GM12878 (cell line): Measurements from ENCODE around the gene KCNMB2. TPM values are rescaled to one million over a fixed set of nuclear protein-coding genes. Genes with fewer than 3 reads are reported as not detected.
A peak's percentile ranks its signal among the peaks of the same experiment; 100 is the strongest.

Source experiments
- ATAC-seq: fragments of 200-7000 bp; cut with Tn5 transposase; 3 replicates; pipeline ENCODE4 v1.9.1; 2020; ENCODE audit warnings: mild to moderate bottlenecking, moderate library complexity
- BruUV-seq: library from RNA; stranded (reverse); fragments of 400-500 nt; replicated peaks from 2 replicates; lab custom pipeline; 2021; lab: Mats Ljungman, UMichigan
- CTCF ChIA-PET: fragments of 300-600 bp; sonication (Branson Sonifier 250); formaldehyde crosslinking; extraction: SDS; loops from one replicate; lab custom pipeline; 2021; ENCODE audit warnings: inconsistent platforms; lab: Yijun Ruan, JAX
- POLR2A ChIA-PET: fragments of 350-600 bp; formaldehyde crosslinking; extraction: SDS; loops from one replicate; lab custom pipeline; 2021; ENCODE audit warnings: inconsistent platforms; lab: Charles Lee
- RAD21 ChIA-PET: fragments of 300-600 bp; sonication (Branson Sonifier 250); formaldehyde crosslinking; loops from one replicate; lab custom pipeline; 2023; ENCODE audit warnings: antibody characterized with exemption; ENCODE audit not compliant: unreplicated experiment; lab: Charles Lee
- SMC1A ChIA-PET: fragments of 300-600 bp; sonication (Branson Sonifier 250); formaldehyde crosslinking; loops from one replicate; lab custom pipeline; 2023; ENCODE audit not compliant: unreplicated experiment, uncharacterized antibody; lab: Charles Lee
- DNase-seq: peaks from one replicate; pipeline ENCODE4 v3.0.0-alpha.2; 2011; ENCODE audit warnings: low read depth, low spot score
- FAIRE-seq: peaks from 3 replicates; lab custom pipeline; 2011; peaks lifted over from hg19 to GRCh38; lab: Jason Lieb, UNC
- H2AFZ ChIP-seq: 2 replicates; pipeline ENCODE4 v1.6.0; 2011; ENCODE audit warnings: low read depth, low read length, control low read depth; ENCODE audit not compliant: control insufficient read depth
- H3K27ac ChIP-seq: 2 replicates; pipeline ENCODE4 v1.5.1; 2011; ENCODE audit warnings: control low read depth; ENCODE audit not compliant: control insufficient read depth, insufficient read depth
- H3K27me3 ChIP-seq, 2 experiments: replicated peaks in 1 of 2; 2 replicates each; pipeline versions ENCODE4 v1.6.0 to v1.6.1; 2011; ENCODE audit warnings: low read length in 1 of 2; ENCODE audit not compliant: control insufficient read depth in 2 of 2, insufficient read depth in 2 of 2
- H3K36me3 ChIP-seq, 2 experiments: 2 replicates each; pipeline ENCODE4 v1.5.1; 2011; ENCODE audit warnings: low read length in 1 of 2; ENCODE audit not compliant: control insufficient read depth in 2 of 2, insufficient read depth in 2 of 2
- H3K4me1 ChIP-seq: 2 replicates; pipeline ENCODE4 v1.6.1; 2011; ENCODE audit warnings: mild to moderate bottlenecking, low read length, moderate library complexity, mixed read lengths; ENCODE audit not compliant: control insufficient read depth, insufficient read depth
- H3K4me2 ChIP-seq: 2 replicates; pipeline ENCODE4 v1.6.0; 2011; ENCODE audit warnings: control low read depth; ENCODE audit not compliant: control insufficient read depth, insufficient read depth
- H3K4me3 ChIP-seq: fragments of 200-600 bp; sonication (generic); 2 replicates; pipeline ENCODE4 v1.5.1; 2016
- H3K79me2 ChIP-seq: 2 replicates; pipeline ENCODE4 v1.6.0; 2011; ENCODE audit warnings: low read length; ENCODE audit not compliant: control insufficient read depth, insufficient read depth
- H3K9ac ChIP-seq: 2 replicates; pipeline ENCODE4 v1.8.0; 2011; ENCODE audit warnings: low read length, control low read depth, mixed read lengths; ENCODE audit not compliant: control insufficient read depth, insufficient read depth
- H3K9me3 ChIP-seq: replicated peaks from 3 replicates; pipeline ENCODE4 v1.5.1; 2011; ENCODE audit warnings: mild to moderate bottlenecking, low read length; ENCODE audit not compliant: control insufficient read depth, insufficient read depth
- H4K20me1 ChIP-seq: 2 replicates; pipeline ENCODE4 v1.6.0; 2011; ENCODE audit not compliant: control insufficient read depth, insufficient read depth
- ATF7 ChIP-seq: fragments of 450-650 bp; IDR thresholded peaks from 2 replicates; pipeline ENCODE4 v1.6.1; 2016; ENCODE audit warnings: low read depth, mild to moderate bottlenecking
- BACH1 ChIP-seq: fragments of 450-650 bp; IDR thresholded peaks from 2 replicates; pipeline ENCODE4 v1.6.1; 2017; ENCODE audit warnings: mild to moderate bottlenecking, borderline replicate concordance
- CREB1 ChIP-seq: IDR thresholded peaks from 2 replicates; pipeline ENCODE4 v1.6.1; 2012; ENCODE audit warnings: low read depth, mild to moderate bottlenecking, inconsistent platforms
- CREM ChIP-seq: IDR thresholded peaks from 2 replicates; pipeline ENCODE4 v1.6.1; 2014; ENCODE audit warnings: antibody characterized with exemption, low read depth
- NR2F1 ChIP-seq: fragments of 450-650 bp; conservative IDR thresholded peaks from 2 replicates; pipeline ENCODE4 v1.6.1; 2017; ENCODE audit warnings: mild to moderate bottlenecking
- RUNX3 ChIP-seq: IDR thresholded peaks from 2 replicates; pipeline ENCODE4 v1.6.1; 2012; ENCODE audit warnings: low read length, inconsistent platforms
- SPI1 ChIP-seq: IDR thresholded peaks from 2 replicates; pipeline ENCODE4 v1.6.1; 2011; ENCODE audit warnings: low read depth, mild to moderate bottlenecking, low read length, moderate library complexity, borderline replicate concordance; ENCODE audit not compliant: insufficient read depth
- TCF12 ChIP-seq: IDR thresholded peaks from 2 replicates; pipeline ENCODE4 v1.6.1; 2011; ENCODE audit warnings: low read depth, mild to moderate bottlenecking, low read length
- ZNF274 ChIP-seq: IDR thresholded peaks from one replicate; pipeline ENCODE4 v1.8.0; 2011; ENCODE audit not compliant: insufficient read length, insufficient read depth
- WGBS: methylation state at CpG from one replicate; pipeline ENCODE4 v1.1.6; 2016; ENCODE audit warnings: low lambda C conversion rate; ENCODE audit not compliant: insufficient replicate concordance, insufficient coverage; ENCODE audit errors: missing lambda C conversion rate; 5-methylcytosine and 5-hydroxymethylcytosine counted together
- in situ Hi-C: fragments of 300-500 bp; cut with MboI; formaldehyde crosslinking; loops from 9 replicates; pipeline ENCODE4 v1.14.3; 2018; ENCODE audit warnings: mixed read lengths
- intact Hi-C: fragments of 100-400 bp; cut with micrococcal nuclease; formaldehyde crosslinking; loops from one replicate; pipeline ENCODE4 v1.14.2; 2022; ENCODE audit not compliant: unreplicated experiment
- polyA plus RNA-seq, 11 experiments: library from polyadenylated mRNA; depleted of rRNA in 4 of 11; unstranded in 6 of 11; stranded (reverse) in 5 of 11; fragments of >200 nt; fragmentation: Nextera tagmentation in 4 of 11; fragmentation: Illumina TruSeq in 1 of 11; extraction: Ambion mirVana in 4 of 11; extraction: Trizol in 1 of 11; gene quantifications; 1 replicate in 1 of 11; 2 replicates in 10 of 11; pipeline versions ENCODE4 v1.2.1 to v1.2.3, GENCODE V29; 2011 to 2016; ENCODE audit warnings: inconsistent platforms in 2 of 11, missing spikeins in 2 of 11, low read depth in 1 of 11
- total RNA-seq, 4 experiments: library from RNA; depleted of rRNA in 3 of 4; stranded (reverse); fragments of >200 nt in 3 of 4; fragmentation: Illumina TruSeq in 1 of 4; extraction: Trizol in 1 of 4; gene quantifications; 2 replicates each; pipeline versions ENCODE4 v1.2.1 to v1.2.3, GENCODE V29; 2013 to 2021

The KCNMB2 gene
- total and polyA plus RNA-seq, 10 of the 15 experiments (the other 5 are each of a cell fraction or from before 2014, with no cell fraction given), result 0.22 to 18.8 (median 11.0) TPM

GRCh38 chr3:178767581-178767980, 231.3 kb downstream of the KCNMB2 start:
- ChIA-PET CTCF (interaction anchor here (0.7 kb wide), 1 partner anchor 172 kb away, joined by 3 read pairs; no protein-coding TSS in a partner anchor), SMC1A (no interaction called here), POLR2A (no interaction called here), RAD21 (no interaction called here)
- Histone ChIP-seq H3K9ac (no peak overlapping the region), H3K4me3 (no peak overlapping the region), H3K36me3 (no peaks in the 10 kb centered on the region), H4K20me1 (no peaks in the 10 kb centered on the region), H3K4me2 (no peak overlapping the region), H2AFZ (no peak overlapping the region), H3K4me1 (peaks cover 13% of the 10 kb centered on the region), H3K27me3 (no peaks in the 10 kb centered on the region), H3K79me2 (no peaks in the 10 kb centered on the region), H3K9me3 (peaks cover 5% of the 10 kb centered on the region; the same call in 2 of the 3 replicates), H3K27ac (peak overlapping the region; percentile 7)
- in situ Hi-C loops, result no loop called here
- TF ChIP-seq ZNF274, result no peak
- peak; percentile 70 for TF ChIP-seq RUNX3
- FAIRE-seq, result no peak
- DNase-seq, result no peak
- BruUV-seq, result no TSS peak
- intact Hi-C loops, result no loop called here
- ATAC-seq, result no peak

GRCh38 chr3:178768072-178768864, 232.0 kb downstream of the KCNMB2 start:
- WGBS, result 26% methylated on average over 5 of the region's 5 CpGs
- peak; percentile 74 for ATAC-seq
- no peaks in the 10 kb centered on the region for H4K20me1 ChIP-seq
- no peaks in the 10 kb centered on the region for H3K27me3 ChIP-seq
- intact Hi-C loops, result no loop called here
- H3K36me3 ChIP-seq, result no peaks in the 10 kb centered on the region
- H3K4me1 ChIP-seq, result peaks cover 13% of the 10 kb centered on the region
- RAD21 ChIA-PET, result interaction anchor here (0.7 kb wide), 1 partner anchor 82 kb away, joined by 3 read pairs; no protein-coding TSS in a partner anchor
- BruUV-seq, result no TSS peak
- peak overlapping the region; percentile 7 for H3K27ac ChIP-seq
- no peak for FAIRE-seq
- no peak for DNase-seq
- H3K4me3 ChIP-seq, result no peak overlapping the region
- in situ Hi-C loops, result no loop called here
- SMC1A ChIA-PET, result interaction anchor here (1.0 to 1.2 kb wide), 2 partner anchors 9 to 13 kb away, joined by 3 read pairs; no protein-coding TSS in a partner anchor
- no peak overlapping the region for H2AFZ ChIP-seq
- POLR2A ChIA-PET, result no interaction called here
- H3K4me2 ChIP-seq, result no peak overlapping the region; the same call in 1 of the 2 replicates
- no peaks in the 10 kb centered on the region for H3K79me2 ChIP-seq
- CTCF ChIA-PET, result interaction anchor here (0.7 to 1.1 kb wide), 2 partner anchors 173 to 198 kb away, joined by 3 to 4 read pairs; no protein-coding TSS in a partner anchor
- TF ChIP-seq TCF12 (0 out of 2 replicates have a peak, but pooled peaks have one; percentile 12), ATF7 (no peak), CREM (0 out of 2 replicates have a peak, but pooled peaks have one; percentile 38), SPI1 (peak; percentile 76), NR2F1 (peak; percentile 67), CREB1 (0 out of 2 replicates have a peak, but pooled peaks have one; percentile 28), BACH1 (no peak)
- H3K9ac ChIP-seq, result no peak overlapping the region
- peaks cover 5% of the 10 kb centered on the region; the same call in 2 of the 3 replicates for H3K9me3 ChIP-seq
